Breast epithelium (tissue), 3 donors: ENCODE results near the gene DIP2B.

Experiments
- POLR2A ChIP-seq: fragments of 450-650 bp; IDR thresholded peaks from one replicate; pipeline ENCODE4 v1.6.1; 2016; ENCODE audit warnings: antibody characterized with exemption, mild to moderate bottlenecking, moderate library complexity
- POLR2AphosphoS5 ChIP-seq, 3 donors: sonication (generic); formaldehyde crosslinking; IDR thresholded peaks; one replicate each; pipeline ENCODE4 v1.6.1; 2017; ENCODE audit warnings: antibody characterized with exemption in 3 of 3
- TF ChIP-seq, protein P1 (sequence below), 3 donors: fragments of 450-650 bp; IDR thresholded peaks; one replicate each; pipeline ENCODE4 v1.5.1; 2016 to 2017; ENCODE audit warnings: antibody characterized with exemption in 3 of 3, mild to moderate bottlenecking in 3 of 3, moderate library complexity in 3 of 3

DNA sequence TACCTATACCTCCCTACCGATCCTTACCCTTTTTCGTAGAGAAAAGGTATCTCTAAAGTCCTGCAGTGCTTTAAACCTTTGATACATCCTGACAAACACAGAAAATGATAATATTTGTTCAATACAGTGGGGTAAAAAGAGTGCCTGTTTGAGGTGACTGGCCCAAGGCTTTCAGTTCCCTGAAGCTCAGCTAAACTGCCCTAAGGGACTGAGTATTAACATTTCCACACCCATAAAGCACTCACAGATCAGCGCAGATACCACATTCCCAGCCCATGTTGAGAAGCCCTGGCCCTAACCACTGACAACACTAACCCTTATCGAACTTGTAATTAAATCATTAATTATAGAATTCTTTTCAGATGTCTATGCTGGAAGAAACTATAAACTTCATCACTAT lies 108.7 kb downstream of the DIP2B start:
- TF ChIP-seq, protein P1, sequence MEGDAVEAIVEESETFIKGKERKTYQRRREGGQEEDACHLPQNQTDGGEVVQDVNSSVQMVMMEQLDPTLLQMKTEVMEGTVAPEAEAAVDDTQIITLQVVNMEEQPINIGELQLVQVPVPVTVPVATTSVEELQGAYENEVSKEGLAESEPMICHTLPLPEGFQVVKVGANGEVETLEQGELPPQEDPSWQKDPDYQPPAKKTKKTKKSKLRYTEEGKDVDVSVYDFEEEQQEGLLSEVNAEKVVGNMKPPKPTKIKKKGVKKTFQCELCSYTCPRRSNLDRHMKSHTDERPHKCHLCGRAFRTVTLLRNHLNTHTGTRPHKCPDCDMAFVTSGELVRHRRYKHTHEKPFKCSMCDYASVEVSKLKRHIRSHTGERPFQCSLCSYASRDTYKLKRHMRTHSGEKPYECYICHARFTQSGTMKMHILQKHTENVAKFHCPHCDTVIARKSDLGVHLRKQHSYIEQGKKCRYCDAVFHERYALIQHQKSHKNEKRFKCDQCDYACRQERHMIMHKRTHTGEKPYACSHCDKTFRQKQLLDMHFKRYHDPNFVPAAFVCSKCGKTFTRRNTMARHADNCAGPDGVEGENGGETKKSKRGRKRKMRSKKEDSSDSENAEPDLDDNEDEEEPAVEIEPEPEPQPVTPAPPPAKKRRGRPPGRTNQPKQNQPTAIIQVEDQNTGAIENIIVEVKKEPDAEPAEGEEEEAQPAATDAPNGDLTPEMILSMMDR (IDR thresholded peaks at IDR 0.05), result no peak
- TF ChIP-seq POLR2A, result no peak
- TF ChIP-seq POLR2AphosphoS5 (IDR thresholded peaks at IDR 0.05), result no peak
